GM12891 (cell line): ENCODE measurements around the gene SGF29.
A peak's percentile ranks its signal among the peaks of the same experiment; 100 is the strongest.
"Not testable (repeated sequence)": the region's sequence is repeated elsewhere in the genome, so short reads cannot be mapped to it uniquely, and the experiment has no call there.

ENCODE experiments used
- DNase-seq: peaks from one replicate; pipeline ENCODE4 v3.0.0; 2011; ENCODE audit warnings: low spot score; ENCODE audit not compliant: insufficient read length
- FAIRE-seq: peaks from 2 replicates; lab custom pipeline; 2011; peaks lifted over from hg19 to GRCh38; lab: Jason Lieb, UNC
- PAX5 ChIP-seq: IDR thresholded peaks from 2 replicates; pipeline ENCODE4 v1.6.1; 2011; ENCODE audit warnings: low read length, moderate library complexity, mild to moderate bottlenecking; ENCODE audit not compliant: insufficient read depth, severe bottlenecking
- POLR2A ChIP-seq: IDR thresholded peaks from 2 replicates; pipeline ENCODE4 v1.6.1; 2011; ENCODE audit warnings: low read depth, low read length, control low read depth
- POLR2AphosphoS5 ChIP-seq: IDR thresholded peaks from 2 replicates; pipeline ENCODE4 v1.6.1; 2011; ENCODE audit warnings: low read depth, low read length, control low read depth
- POU2F2 ChIP-seq: IDR thresholded peaks from 2 replicates; pipeline ENCODE4 v1.6.1; 2011; ENCODE audit warnings: low read depth, mild to moderate bottlenecking, control low read depth, low read length, moderate library complexity
- SPI1 ChIP-seq: IDR thresholded peaks from 2 replicates; pipeline ENCODE4 v1.6.1; 2011; ENCODE audit warnings: low read depth, low read length, control low read depth
- TAF1 ChIP-seq: IDR thresholded peaks from 2 replicates; pipeline ENCODE4 v1.6.1; 2011; ENCODE audit warnings: low read depth, low read length, control low read depth

The SGF29 gene

GRCh38 chr16:28596115-28596630 lies 42.5 kb downstream of the SGF29 start:
- no peak for DNase-seq
- TF ChIP-seq TAF1 (no peak), POU2F2 (no peak), SPI1 (no peak), POLR2AphosphoS5 (no peak), PAX5 (no peak), POLR2A (no peak)
- FAIRE-seq, result no peak

GRCh38 chr16:28596840-28597691 lies 43.3 kb downstream of the SGF29 start, which contains the start of gene SULT1A2:
Gene SULT1A2 (minus strand): TSS chr16:28597050. CDS start chr16:28595930, 1,120 bp downstream.
- DNase-seq, result no peak
- no peak for FAIRE-seq
- no peak for TF ChIP-seq POLR2AphosphoS5
- no peak for TF ChIP-seq POLR2A
- TF ChIP-seq POU2F2, result no peak
- no peak for TF ChIP-seq TAF1
- TF ChIP-seq SPI1, result no peak
- no peak for TF ChIP-seq PAX5

DNA sequence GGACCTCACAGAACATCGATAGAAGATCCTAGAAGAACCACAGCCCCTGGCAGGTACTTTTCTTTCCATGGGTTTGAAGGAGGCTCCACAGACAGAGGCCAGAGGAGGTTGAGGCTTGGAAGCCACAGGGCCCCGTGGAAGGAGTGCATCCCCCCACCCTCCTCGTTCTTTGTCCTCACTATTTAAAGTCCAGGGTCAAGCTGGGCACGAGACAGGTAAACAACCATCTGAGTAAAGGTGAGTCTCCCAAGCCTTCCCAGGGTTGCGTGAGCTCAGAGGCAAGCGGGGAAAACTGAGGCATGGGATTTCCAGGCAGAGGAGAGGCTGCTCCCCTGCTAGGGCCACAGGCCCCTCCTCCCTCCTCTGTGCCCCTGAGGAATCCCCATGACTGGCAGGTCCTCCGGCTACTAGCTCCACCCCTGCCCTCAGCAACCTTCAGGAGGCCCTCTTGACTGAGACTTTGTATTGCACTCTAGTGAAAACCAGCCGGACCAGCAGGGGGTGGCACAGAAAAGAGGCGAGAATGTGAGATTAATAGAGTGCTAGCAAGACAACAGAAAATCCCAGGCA lies 44.1 kb downstream of the SGF29 start:
- DNase-seq (peak; percentile 41), FAIRE-seq (no peak)
- TF ChIP-seq POLR2AphosphoS5 (no peak), POU2F2 (no peak), SPI1 (no peak), PAX5 (no peak), POLR2A (no peak), TAF1 (no peak)

GRCh38 chr16:28599377-28600285 lies 45.9 kb downstream of the SGF29 start:
- peak; percentile 93 for FAIRE-seq
- not testable (repeated sequence) for DNase-seq

- not testable (repeated sequence) for DNase-seq, FAIRE-seq
These were observed 47.2 kb downstream of the SGF29 start for GRCh38 chr16:28600965-28601364.

GRCh38 chr16:28601589-28601988 lies 47.9 kb downstream of the SGF29 start:
- not testable (repeated sequence) for DNase-seq, FAIRE-seq

DNA sequence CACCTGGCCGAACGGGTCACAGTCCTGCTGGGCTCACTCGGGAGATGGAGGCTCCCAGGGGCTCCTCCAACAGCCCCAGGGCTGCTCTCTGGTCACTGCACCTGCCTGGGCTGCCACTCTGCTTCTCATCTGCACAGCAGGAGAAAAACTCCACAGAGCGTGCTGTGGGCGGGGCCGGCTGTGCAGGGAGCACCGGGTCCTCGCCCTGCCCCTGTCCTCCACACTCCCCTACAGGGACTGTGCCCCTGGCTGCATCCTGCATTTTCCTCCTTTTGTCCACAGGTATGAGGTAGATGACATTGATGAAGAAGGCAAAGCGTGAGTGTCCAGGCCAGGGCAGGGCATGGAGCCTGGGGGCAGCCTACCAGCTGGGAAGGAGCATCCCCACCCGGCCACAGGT lies 48.3 kb downstream of the SGF29 start:
- not testable (repeated sequence) for FAIRE-seq

GRCh38 chr16:28602529-28602928 lies 48.8 kb downstream of the SGF29 start:
- TF ChIP-seq POU2F2 (no peak), TAF1 (no peak), POLR2A (no peak), POLR2AphosphoS5 (no peak), SPI1 (no peak), PAX5 (no peak)
- DNase-seq (no peak), FAIRE-seq (no peak)

More for the DNA sequence above, 48.3 kb downstream of the SGF29 start:
- DNase-seq, result not testable (repeated sequence)

DNA sequence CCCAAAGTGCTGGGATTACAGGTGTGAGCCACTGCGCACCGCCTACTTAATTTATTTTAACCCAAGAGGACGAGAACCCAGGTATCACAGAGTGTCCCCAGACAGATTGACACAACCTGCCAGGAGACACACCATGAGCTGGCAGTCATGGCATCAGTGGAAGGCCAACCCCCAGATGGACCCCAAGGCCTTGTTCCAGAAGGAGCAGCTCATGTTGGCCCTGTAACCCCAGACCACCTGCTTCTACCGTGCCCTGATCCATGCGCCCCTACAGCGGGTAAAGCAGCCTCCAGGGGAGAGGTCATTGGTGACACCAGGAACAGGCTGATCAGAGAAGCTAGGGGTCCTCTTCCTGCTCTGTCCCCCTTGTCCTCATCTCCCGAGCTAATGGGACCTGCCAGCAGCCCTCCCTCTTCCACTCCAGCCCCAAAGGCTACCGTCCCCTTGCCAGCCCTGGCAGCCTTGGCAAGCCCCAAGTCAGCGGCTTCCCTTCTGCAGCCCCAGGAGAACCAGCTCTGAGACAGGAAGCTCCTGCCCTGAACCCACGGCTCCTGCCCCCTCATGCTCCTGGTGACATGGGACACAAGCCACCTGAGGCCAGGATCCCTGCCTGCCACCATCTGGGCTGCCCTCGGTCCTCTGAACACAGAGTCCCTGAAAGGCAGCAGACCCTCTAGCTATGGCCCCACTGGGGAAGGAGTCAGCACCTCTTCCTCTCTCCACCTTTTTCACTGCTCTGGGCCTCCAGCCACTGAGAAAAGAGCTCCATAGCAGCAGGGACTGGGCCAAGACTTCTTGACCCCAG lies 49.9 kb downstream of the SGF29 start:
- FAIRE-seq (no peak), DNase-seq (no peak)

DNA sequence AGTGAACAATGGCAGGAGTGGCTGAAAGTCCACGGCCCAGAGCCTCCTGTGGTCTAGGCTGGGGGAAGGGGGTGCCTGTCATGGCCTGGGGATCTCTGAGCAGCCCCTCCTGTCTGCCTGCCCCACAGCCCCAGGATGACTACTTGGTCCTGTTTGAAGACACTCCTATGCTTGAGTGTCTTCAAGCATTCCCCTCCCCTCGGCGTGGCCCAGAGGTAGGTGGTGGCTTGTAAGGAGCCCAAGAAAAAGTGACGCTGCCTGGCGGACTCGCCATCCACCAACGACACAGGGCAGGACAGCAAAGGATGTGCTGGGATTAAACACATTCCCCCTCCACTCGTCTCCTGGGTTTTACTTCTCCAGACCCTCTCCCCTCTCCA lies 50.5 kb downstream of the SGF29 start:
- TF ChIP-seq POU2F2, result no peak
- TF ChIP-seq POLR2A, result no peak
- TF ChIP-seq PAX5, result no peak
- no peak for TF ChIP-seq SPI1
- no peak for TF ChIP-seq POLR2AphosphoS5
- TF ChIP-seq TAF1, result no peak
- no peak for FAIRE-seq
- DNase-seq, result no peak

More for the DNA sequence above, 49.9 kb downstream of the SGF29 start:
- TF ChIP-seq POU2F2, result no peak
